ENCODE data around the gene GFPT2.
A peak's percentile ranks its signal among the peaks of the same experiment; 100 is the strongest.
"Not testable (repeated sequence)": the region's sequence is repeated elsewhere in the genome, so short reads cannot be mapped to it uniquely, and the experiment has no call there.

GFPT2 gene

GRCh38 chr5:180303226-180304015 lies 49.7 kb downstream of the GFPT2 start:
- DNase-seq, result no peak

GRCh38 chr5:180302256-180302655 lies 50.9 kb downstream of the GFPT2 start:
- no peak for DNase-seq

GRCh38 chr5:180301253-180301652 lies 51.9 kb downstream of the GFPT2 start:
- no peak for DNase-seq

- DNase-seq, result no peak
These were observed 53.6 kb downstream of the GFPT2 start for GRCh38 chr5:180299526-180299925.

DNA sequence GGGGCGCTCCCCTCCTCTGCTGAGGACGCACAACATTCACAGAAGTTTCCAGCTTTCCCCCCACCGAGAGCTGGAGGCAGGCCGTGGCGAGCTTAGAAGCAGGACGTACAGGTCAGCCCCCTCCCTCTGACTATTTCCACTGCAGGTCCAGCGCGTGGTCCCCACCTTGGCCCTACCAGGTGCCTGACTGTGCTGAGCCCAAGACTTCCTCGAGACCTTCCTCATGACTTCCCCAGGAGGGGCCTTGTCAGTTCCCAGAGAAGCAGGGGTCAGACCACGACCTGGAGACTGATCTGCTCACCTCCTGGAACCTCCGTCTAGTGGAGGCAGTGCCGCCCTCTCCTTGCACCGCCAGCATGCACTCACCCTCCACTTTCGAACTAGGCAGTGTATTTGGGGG lies 54.1 kb downstream of the GFPT2 start:
- DNase-seq, result not testable (repeated sequence)

- DNase-seq, result no peak
These were observed 55.4 kb downstream of the GFPT2 start for GRCh38 chr5:180297587-180298282.

DNA sequence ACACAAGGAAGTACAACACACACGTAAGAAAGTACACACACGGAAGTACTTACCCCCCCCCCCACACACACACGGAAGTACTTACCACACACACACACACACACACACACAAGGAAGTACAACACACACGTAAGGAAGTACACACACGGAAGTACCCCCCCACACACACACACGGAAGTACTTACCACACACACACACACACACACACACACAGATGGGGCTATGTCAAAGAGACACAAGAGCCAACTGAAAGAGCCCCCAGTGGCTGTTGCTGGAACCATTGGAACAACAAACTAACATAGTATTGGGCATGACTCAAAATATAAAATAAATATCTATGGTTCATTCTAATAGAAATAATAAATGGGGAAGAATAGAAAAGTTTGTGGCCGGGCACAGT lies 56.4 kb downstream of the GFPT2 start:
- no peak for DNase-seq

GRCh38 chr5:180294913-180295555 lies 58.1 kb downstream of the GFPT2 start:
- DNase-seq, result no peak

DNA sequence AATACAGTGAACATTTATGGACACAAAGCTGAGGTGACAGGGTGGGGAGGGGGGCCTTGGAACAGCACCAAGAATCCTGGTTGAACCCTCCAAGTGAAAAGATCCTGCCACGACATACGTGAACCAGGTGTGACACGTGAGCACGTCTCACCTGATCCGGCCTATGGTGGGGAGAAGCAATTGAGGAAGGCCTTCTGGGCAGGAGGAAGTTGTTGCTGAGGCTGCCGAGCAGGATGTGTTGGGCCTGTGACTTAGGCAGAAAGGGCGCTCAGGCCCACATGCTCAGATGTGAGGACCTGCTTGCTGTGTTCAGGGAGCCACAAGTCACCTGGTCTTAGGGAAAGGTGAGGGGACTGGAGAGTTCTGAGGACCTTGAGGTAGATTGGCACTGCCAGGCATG lies 58.7 kb downstream of the GFPT2 start:
- no peak for DNase-seq

- DNase-seq, result peak; percentile 44 to 85
These were observed 60.9 kb downstream of the GFPT2 start, which contains the start of gene MAPK9 for GRCh38 chr5:180291943-180292831. Gene MAPK9, minus strand, starts transcription at chr5:180292083. Its CDS starts 11,522 bp downstream, at chr5:180280561.

- peak in 1 of 2 experiments; percentile 53 for DNase-seq
These were observed 61.7 kb downstream of the GFPT2 start for GRCh38 chr5:180291234-180291940.

- DNase-seq, result no peak
These were observed 62.4 kb downstream of the GFPT2 start for GRCh38 chr5:180290568-180291233.

GRCh38 chr5:180289966-180290365 lies 63.2 kb downstream of the GFPT2 start:
- DNase-seq, result no peak

DNA sequence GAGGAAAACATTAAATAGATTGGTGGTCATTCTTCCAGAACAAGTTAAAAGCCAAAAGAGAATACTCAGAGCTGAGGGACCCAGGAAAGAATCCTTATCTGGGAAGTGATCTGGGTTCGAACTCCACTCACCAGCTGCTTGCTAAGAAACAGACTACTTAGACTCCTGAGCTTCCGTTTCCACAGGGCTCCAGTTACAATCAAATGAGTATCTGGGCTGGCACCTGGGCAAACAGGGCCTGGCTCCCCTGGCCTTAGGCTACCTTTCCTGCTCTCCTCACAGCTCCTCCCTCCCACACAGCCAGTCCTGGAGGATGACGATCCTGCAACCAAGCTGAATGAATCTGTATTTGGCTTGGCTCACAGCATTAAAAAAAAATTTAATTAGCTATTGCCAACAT lies 63.7 kb downstream of the GFPT2 start:
- DNase-seq, result no peak

GRCh38 chr5:180287868-180288267 lies 65.3 kb downstream of the GFPT2 start:
- DNase-seq, result no peak

DNA sequence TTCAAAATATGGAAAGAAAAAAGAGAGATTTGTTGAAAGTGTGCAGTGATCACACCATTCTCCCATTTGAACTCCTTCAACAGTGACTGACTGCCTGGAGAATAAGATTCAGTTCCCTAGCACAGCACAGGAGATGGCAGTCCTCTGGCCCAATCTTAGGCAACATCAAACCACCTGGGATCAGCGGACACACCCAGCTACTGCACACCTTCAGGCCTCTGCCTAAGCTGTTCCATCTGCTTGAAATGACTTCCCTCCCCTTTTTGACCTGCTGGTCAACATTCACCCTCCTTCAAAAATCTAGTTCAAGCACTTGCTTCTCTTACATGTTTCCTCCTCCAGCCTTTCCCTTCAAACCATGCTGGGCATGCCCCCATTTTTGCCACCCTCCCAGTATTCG lies 65.7 kb downstream of the GFPT2 start:
- DNase-seq, result no peak

DNA sequence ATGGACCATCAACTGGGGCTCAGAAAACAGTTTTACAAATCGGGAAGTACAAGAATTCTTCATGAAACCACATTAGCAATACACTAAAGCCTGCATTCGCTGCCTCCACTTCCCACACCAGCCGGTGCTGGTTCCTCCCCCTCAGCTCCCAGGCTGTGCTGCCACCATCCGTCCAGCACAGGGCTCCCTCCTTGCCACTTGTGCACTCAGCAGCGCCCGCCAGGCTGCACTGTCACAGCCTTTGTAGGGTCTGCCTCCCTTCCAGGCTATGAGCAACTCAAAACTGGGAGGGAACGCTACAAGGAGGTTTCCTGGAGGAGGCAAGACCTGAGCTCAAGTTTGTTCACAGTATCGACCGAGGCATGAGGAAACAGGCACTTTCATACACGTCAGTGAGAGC lies 69.0 kb downstream of the GFPT2 start:
- DNase-seq, result no peak

DNA sequence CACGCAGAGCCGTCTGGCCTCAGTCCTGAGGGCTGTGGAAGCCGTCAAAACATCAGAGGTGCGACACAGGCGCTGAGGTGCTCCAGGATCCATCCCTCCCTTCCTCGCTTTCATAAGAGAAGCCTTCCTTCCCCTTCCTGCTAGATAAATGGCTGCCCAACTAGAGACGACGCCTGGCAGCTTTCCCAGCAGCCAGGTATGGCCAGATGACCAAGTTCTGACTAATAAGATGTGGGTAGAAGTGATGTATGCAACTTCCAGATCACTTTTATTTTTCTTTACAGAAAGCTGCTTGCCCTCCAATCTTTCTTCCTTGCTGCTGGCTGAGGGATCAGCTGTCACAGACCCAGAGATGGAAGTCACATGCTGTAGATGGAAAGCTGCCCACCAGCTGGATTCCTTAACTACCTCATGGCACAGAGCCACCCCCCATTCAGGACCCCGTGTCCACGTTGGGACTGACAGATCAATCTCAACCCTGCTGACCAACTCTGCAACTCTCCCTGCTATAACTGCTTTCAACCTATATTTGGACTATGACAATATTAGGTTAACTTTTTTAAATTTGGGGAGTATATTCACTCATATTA lies 70.0 kb downstream of the GFPT2 start:
- DNase-seq, result no peak

GRCh38 chr5:180282281-180282680 lies 70.9 kb downstream of the GFPT2 start:
- DNase-seq, result no peak

GRCh38 chr5:180281706-180282105 lies 71.4 kb downstream of the GFPT2 start:
- DNase-seq, result no peak

DNA sequence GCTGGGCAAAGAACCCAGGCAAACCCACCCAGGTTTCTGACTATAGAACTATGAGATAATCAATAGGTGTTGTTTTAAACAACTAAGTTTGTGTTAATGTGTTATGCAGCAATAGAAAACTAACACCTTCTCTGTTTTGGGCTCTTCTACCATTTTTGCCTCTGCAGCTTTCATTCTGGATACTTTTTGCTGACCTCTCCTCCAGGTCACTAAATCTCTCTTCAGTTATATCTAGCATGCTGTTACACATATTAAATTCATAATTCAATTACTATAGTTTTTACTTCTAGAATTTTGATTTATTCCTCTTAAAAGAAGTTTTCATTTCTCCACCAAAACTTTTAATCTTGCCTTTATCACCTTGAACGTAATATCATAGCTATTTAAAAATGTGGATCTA lies 78.4 kb downstream of the GFPT2 start:
- no peak for DNase-seq
